HG03469 (cell line): ENCODE results near the gene NPAS3.

Source experiments
- ATAC-seq: cut with Tn5 transposase; IDR thresholded peaks from one replicate; pipeline ENCODE4 v1.9.1; 2021; ENCODE audit warnings: mild to moderate bottlenecking, moderate library complexity, moderate number of reproducible peaks; ENCODE audit not compliant: unreplicated experiment

The NPAS3 gene

DNA sequence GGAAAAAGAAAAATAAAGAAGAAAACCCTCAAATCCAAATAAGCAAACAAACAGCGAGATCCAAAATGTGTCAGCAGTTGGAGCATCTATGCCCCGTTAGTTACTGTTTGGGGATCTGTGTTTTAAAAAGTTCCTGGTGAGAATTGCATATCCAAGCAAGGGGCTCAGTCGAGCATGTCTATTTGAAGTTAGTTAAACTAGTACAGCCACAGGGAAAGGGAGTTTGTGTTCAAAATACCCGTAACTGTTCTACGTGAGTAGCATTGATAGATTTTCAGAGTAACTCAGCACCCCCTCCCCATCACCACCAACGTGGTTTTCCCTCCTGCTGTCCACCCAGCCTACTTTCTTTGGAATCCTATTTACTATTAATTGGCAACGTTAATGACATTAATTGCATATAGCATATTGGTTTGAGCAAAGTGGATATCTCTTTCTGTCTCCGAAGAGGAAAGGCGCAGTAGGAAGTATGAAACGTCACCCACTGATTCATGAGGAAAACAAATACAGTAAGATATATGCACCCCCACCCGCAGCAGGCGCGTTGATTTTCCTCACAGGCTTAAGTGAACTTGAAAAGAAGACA is 1.5 kb downstream of the NPAS3 start:
- ATAC-seq = no peak

DNA sequence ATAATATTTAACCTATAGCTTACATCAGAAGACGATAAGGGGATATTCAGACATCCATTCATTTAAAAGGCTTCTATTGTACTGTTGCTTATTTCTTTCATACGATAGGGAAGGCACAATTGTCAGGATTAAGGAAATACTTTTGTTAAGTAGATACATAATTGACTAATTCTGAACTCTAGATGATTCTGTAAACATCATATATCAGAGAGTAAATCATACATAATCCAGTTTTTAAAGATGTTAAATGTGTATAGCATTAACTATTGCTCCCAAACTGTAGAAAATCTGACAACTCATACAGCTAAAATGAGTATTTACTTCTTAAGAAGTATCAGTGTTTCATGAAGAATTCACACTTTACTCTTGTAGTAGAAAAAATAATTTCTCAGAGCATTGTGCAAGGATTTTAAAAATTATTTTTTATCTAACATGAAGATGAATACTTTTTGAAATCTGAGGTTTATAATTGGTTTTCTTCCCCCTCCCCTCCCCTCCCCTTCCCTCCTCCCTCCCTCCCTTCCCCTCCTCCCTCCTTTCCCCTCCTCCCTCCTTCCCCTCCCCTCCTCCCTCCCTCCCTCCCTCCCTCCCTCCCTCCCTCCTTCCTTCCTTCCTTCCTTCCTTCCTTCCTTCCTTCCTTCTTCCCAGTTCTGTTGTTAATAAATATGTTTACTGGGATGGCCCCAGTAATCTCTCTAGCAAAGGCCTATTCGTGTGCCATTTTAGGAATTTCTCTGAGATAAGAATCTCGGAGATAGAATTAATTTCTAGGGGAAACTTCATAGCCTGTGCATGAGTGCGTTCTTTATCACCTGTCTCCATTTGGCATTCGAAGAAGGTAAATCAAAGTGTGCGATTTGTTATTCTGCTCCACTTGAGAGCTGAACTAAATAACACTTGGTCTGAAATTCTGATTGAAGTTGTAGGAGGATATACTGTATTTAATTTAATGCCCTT is 2.3 kb downstream of the NPAS3 start:
- ATAC-seq = no peak

DNA sequence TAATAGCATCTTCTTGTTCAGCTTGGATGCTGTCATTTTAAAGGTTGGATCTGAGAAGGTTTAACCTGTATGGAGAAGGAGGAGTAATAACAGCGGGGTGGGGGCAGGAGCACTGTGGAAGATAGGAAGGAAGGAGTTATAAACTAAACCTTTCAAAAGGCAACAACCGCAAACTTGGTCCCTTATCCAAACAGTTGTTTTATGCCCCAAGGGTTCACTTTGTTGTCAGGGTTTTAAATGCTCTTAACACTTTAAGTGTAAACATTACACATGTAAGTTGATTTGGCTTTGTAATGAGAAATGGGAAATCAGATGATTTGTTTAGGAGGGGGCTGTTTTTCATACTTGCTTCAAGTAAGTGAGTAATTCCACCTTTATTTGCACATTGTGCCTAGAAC is 3.0 kb downstream of the NPAS3 start:
- ATAC-seq = no peak

DNA sequence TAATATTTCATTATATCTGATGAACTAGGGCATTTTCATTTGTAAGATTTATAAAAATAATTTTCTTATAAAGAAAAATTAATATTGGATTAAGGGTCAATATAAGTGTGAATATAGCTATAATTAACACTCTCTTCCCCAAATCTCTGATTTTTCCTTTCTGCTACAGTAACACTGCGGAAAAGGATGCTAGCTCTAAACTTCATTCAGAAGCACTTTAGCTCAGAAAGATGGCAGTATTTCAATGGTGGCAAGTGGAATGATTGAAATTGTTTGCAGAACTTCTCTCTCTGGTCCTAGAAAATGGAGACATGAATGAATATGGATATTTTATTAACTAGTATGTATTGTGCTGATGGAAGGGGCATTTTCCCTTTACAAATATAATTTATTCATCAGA is 8.4 kb downstream of the NPAS3 start:
- no peak for ATAC-seq

DNA sequence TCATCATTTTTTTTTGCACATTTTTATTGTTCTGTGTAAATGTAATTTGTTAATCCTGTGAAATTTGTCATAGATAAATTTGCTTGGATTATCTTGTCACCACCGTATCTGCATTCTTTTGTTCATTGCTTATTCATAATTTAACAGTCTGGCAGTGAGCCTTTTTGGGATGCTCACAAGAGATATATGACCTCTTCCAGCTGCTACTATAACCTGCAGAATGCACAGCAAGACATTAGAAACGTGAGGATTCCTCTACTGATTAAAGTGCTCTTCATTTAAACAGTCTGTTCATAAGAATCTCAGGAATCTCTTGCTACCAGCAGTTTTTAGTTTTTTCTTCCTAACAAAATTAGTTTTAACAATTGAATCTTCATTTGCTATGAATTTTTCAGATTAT is 9.1 kb downstream of the NPAS3 start:
- ATAC-seq = no peak

DNA sequence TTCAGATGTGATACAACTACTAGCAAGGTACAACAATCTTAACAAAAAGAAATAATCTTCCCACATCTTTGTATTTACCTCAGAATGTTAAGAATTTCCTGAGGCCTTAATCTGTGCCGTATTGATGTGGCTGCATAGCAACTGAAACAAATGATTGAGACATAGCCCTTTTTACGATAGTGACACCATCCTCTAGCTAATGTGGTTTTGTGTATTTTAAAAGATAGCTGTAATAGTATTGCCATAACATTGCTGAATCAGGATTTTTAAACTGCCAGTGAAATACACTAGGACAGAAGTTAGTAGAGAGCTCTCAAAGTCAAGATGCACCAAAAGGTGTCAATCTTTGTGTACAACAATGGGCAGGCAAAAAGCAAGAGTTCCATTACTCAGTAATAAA is 11.9 kb downstream of the NPAS3 start:
- ATAC-seq = no peak

DNA sequence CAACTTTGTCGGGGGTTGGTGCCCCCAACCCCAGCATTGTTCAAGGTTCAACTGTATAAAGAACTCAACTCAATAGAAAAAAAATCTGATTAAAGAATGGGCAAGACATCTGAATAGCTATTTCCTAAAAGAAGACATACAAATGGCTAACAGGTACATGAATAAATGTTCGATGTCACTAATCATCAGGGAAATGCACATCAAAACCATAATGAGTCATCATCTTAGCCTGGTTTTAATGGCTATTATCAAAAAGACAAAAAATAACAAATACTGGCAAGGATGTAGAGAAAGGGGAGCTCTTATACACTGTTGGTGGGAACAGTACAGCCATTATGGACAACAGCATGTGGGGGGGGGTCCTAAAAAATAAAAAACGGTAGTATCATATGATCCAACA is 28.7 kb downstream of the NPAS3 start:
- ATAC-seq = no peak

DNA sequence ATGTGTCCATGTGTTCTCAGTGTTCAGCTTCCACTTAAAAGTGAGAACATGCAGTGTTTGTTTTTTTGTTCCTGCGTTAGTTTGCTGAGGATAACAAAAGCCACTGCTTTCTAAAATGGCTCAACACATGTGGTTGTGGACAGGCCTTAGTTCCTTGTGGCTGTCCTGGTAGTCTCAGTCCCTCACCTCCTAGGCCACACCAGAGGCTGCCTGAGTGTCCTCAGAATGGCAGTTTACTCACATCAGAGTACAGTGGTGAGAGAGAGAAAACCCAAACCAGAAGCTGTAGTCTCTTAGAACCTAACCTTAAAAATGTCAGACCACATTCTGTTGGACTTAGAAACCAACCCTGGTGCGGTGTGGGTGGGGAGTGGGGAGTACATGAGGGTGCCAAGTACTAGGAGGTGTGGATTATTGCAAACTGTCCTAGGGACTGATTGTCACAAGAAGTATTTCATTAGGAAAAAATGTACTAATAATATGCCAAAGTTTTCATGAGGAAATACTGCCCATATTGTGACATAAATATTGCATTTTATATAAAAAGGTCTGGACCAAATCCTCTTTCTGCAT is 30.4 kb downstream of the NPAS3 start:
- no peak for ATAC-seq

DNA sequence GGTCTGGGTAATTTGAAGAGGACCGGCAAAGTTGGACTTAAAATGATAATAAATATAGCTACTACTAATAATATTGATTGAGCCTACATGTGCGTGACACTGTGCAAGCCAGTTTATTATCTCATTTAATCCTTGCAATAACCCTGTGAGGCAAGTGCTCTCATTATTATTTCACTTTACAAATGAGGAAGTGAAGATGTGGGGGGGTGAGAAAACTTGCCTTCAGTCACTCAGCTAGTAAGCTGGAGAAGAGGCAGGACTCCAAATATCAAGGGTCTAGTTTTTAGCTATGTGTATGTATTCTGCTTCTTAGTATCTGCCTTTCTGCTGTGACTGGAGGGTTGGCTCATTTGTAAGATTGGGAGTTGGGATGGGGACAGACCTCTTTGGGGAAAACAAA is 39.2 kb downstream of the NPAS3 start:
- ATAC-seq = no peak

DNA sequence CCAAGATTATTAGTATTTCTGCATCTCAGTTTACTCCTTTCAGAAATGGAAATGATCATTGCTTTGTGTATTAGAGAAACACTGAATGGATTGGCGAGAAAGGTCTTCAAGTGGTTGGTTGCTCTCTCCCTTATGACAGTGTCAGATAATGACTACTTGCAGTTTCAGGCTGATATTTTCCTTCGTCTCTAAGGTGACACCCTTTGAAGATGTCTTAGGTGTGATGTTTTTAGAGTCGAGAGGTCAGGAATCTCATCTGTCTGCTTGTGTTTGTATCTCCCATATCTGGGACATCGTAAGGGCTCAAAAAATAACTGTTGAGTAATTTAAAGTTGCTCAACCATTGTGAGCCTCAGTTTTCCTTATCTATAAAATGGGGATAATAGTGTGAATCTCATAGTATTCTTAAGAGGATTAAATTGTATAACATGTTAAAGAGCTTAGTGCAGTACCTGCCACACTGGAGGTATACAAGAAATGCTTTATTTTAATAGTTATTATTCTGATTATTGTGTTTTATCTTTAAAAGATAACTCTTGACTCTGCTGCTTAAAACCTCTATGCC is 40.1 kb downstream of the NPAS3 start:
- ATAC-seq = no peak

DNA sequence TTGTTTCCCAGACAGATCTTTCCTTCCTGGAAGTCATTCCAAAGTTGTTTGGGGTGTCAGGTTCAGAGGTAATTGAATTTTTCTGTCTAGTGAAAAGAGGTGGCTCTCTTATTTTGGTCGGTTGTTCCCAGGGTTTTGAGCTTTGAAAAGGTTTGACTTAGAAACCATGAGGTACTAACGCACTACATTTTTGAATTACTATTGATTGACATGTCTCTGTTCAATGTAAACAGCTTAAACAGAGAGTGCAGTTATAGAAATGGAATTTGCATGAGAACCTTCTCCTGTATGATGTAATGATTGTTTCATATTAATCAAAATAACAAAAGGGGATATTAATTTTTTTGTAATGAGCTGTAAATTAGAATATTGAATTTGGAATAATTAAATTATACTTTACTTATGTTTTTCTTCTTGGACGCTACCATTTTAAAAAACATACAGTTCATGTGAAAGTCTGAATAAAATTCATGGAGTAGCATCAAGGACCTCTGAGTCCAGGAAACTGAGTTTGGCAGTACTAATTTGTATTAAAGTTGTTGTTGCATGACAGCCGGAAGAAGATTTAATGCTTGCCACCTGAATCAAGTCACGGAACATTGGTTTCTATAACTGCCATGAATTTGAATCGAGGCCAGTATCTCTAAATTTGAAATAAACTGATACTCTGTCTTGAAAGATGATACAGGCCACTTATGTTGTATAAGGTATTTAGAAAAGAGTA is 41.7 kb downstream of the NPAS3 start:
- ATAC-seq = no peak

DNA sequence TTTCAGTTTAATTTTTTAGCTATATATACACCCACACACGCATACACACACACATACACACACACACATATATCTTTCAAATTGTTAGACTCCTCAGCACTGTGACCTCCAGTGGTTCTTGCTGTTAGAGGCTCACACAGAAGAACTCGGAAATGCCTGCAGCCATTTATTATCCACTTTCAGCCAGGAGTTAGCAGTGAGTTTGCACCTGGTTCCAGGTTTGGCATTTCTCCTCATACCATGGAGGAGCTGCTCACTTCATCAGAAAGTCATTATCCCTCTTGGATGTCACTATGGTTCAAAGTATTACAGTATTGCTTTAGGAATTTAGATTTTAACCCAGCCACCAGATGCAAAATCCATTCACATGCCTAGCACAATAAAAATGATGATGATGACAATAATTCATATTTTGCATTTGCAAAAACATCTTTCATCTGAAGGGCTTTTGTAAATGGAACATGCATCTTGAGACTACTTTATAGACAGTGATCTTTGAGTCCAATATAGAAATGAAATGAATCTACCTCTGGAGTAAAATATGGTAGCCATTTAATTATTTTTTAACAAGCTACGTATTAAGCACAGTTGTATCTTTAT is 42.3 kb downstream of the NPAS3 start:
- ATAC-seq = no peak

DNA sequence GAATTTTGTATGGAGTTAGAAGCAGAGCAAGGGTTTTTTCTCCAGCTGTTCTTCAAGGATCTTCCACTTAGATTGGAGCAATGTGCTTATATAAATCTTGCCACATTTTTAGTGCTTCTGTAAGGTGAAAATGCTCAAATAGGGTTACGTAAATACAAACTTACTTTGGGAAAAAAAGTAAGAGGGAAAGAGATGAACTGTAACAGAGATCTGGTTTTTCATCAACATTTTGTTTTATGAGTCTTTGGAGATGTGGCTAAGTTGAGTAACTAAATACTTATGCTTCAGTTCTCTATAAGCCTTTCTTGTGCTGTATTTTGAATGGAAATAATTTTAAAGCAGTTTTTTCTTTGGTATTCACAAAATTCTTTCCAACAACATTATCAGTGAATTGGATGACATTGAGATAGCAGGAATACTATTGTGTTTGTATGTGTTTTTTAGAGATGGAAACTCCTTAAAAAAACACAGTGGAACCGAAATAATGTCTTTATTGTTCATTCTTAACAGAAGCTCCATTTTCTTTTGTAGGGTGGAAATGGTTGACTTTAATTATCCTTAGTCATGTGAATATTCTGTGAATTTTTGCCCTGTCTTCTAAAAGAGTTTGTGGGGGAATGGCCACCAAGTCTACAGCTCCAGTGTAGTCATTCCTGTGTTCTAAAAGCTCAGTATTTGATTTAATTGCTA is 45.7 kb downstream of the NPAS3 start:
- ATAC-seq = no peak

DNA sequence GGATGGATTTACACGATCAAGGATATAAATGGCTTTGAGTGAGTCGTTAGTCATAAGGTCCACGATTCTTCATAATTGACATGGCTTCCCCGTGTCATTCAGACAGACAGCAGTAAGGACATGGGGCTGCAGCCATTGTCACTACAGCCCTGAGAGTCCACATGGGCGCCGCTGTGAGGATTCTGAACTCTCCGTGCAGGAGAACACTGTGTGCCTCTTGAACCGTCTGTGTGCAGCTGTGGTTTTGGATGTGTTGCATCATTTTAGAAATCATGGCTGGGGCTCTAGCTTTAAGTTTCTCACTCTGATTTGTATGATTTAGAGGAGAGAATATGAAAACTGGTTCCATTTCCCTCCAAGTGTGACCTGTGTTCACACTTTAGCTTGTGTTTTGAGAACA is 47.2 kb downstream of the NPAS3 start:
- ATAC-seq = no peak

DNA sequence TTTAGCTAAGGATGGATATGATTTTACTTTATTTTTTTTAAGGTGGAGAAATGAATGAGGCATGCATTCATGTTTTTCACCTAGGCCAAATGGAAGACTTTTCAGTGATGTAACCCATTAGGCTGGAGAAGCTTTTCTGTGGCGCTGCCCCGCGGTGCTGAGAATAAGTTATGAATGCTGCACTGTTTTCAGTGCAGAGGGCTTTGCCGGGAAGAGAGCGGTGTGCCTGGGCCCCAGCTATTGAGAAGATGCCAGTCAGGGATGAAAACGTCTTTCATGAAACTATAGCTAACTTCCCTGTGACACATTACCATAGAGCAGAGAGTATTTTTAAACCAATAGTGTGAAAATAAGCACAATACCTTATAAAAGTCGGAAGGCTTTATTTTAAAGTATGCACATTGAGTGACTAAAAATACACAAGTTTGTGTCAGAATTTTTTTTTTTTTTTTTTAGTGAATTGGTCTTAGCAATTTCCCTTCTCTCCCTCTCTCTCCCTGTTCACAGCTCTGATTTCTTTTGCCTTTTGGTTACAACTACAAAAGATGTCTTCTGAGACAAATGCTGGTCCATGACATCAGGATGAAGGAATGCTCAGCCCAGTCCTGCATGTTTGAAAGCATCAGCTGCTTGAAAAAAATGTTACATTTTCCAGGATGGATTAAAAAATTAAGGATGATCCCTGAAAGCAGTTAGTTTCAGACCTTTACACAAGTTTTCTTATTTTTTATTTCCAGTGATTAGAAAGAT is 48.3 kb downstream of the NPAS3 start:
- ATAC-seq = no peak

DNA sequence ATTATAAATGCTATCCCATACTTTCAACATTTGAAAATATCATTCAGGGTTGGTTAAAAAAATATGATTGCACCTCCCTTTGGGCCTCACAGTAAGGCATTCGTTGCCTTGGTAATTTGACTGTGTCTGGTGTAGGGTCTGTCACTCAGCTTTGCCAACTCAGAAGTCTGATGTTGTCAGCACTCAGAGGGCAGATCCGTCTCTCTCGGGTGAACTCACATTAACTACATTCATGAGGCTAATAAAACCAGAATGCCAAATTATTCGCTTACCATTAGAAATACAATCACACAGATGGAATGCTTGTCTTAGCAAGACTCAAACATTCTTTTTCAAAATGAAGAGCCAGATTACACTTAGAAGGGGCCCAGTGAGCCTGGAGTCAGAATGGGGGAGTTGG is 53.0 kb downstream of the NPAS3 start:
- ATAC-seq = no peak

DNA sequence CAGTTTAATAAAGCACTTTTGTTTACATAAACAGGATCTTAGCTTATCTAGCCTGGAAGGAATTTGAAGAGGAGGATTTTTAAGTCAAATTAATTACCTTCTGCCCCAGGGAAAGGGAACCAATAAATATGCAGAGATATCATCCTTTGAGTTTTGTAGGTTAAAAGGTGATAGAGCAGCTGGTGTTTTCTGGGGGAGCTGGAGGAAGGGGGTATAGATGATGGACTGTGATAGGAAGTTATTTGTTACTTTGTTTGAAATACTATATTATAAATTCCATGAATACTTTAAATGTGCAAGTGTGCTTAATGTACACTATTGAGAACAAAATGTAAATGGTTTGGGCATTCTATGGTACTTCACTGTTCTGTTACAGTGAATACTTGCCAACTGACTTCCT is 55.2 kb downstream of the NPAS3 start:
- no peak for ATAC-seq

DNA sequence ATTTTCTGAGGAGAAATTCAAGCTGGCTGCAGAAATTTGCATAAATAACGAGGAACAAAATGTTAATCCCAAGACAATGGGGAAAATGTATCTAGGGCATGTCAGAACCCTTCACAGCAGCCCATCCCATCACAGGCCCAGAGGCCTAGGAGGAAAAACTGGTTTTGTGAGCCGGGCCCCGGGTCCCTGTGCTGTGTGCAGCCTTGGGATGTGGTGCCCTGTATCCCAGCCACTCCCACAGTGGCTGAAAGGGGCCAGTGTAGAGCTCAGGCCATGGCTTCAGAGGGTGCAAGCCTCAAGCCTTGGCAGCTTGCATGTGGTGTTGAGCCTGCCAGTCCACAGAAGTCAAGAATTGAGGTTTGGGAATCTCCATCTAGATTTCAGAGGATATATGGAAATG is 57.7 kb downstream of the NPAS3 start:
- no peak for ATAC-seq

DNA sequence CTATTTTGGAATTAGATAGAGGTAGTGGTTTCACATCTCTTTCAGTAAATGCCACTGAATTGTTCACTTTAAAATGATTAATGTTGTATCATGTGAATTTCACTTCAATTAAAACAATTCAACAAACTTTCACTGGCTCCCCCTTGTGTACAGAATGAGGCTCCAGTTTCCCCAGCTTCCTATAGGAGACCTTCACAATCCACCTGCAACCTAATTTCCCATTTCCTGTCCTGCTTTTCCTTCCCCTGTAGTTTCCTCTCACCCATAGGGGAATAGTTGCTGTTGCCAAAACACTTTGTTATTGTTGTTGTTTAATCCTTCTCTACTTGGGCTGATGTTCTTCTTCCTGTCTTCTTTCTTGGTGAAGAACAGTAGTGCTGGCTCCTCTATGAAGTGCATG is 59.8 kb downstream of the NPAS3 start:
- ATAC-seq = no peak

DNA sequence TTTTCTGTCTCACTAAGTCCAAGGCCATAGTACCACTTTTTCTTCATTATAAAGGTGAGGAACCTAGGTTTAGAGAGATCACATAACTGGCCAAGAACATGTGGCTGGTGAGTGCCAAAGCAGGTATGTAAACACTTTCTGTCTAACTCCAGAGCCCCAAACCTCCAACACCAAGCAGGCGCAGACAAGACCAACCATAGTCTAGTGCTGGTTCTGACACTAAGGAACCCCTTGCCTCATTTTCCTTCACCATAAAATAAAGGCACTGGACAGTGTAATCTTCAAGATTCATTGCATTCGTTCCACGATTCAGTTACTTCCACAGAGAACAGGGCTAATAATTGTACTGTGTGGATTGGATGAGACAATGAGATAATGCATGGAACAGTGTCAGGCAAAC is 71.0 kb downstream of the NPAS3 start:
- ATAC-seq = no peak
